HG02943 (cell line): Measurements from ENCODE around the gene SLC4A1.

Source experiments
- ATAC-seq: cut with Tn5 transposase; IDR thresholded peaks from one replicate; pipeline ENCODE4 v1.9.1; 2021; ENCODE audit warnings: mild to moderate bottlenecking, low read depth, moderate library complexity; ENCODE audit not compliant: unreplicated experiment

Gene SLC4A1

GRCh38 chr17:44207743-44208142, 60.2 kb downstream of the SLC4A1 start:
- ATAC-seq: no peak

DNA sequence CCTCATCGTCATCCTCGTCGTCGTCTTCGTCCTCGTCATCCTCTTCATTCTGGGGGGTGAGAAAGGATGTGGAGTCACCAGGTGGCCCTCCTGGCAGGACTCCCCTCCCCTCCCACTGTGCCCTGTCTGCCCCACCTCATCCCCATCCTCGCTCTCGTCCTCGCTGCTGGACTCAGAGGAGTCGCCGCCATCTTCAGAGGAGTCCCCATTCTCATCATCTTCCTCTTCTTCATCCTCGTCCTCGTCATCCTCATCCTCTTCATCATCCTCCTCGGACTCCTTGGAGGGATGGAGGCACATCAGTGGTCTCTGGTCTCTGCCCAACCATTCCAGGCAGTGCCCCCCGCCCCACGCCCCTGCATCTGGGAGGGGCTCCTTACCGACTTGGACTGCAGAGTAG, 60.6 kb downstream of the SLC4A1 start:
- no peak for ATAC-seq

GRCh38 chr17:44206825-44207155, 61.1 kb downstream of the SLC4A1 start:
- ATAC-seq: no peak

DNA sequence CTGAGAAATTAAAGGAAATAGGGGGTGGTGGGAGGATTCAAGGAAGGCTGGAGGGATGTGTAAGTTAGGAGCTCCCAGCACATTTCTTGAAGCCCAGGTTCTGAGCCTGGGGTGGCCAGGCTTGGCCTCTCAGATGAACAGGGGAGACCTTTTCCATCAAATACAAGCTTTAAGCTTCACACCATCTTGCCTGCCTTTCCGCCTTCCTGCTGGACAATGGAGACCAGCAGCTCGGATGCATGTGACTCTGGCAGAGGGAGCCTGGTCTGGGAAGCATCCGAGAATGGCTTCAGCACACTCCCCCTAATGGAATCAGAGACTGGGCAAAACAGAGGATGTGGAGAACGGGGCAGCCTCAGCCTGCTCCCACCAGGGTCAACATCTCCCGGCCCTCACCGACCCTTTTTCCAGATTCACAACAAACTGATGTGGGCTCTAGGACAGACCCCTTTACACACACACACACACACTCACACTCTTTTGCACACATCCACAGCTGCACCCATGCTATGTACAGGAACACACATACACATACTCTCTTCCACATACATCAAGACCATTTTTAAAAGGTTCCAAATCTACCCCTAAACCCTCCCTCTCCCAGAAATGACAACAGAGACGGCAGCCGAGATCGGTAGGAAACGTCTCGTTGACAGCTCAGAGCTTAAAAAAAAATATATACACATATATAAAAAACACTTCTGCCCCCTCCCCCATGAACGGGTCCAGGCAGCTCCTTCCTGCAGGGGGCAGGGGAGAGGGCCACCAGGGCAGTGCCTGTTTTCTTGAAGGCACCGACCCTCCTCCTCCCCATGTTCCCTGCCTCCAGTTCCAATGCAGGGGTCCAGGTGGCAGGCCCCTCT, 61.7 kb downstream of the SLC4A1 start:
- ATAC-seq: no peak

DNA sequence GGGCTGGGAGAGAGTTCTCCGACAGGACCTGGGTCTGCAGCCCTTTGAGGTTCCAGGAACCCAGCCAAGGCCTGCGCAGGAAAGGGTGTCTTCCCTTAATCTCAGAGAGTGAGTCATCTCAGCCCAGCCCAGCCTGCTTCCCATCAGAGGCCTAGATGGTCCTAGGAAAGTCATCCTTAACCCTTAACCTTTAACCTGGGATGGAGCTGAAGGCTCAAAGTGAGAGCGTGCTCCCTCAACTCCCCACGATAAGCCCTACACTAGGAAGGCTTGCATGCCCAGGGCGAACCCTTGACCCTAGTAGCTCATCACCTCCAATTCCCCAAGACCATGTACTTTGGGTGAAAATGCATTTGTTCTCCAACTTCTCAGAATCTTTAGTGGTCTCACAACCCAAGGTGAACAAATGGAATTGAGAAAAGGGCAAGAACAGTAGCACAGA, 63.5 kb downstream of the SLC4A1 start:
- ATAC-seq: no peak

- no peak for ATAC-seq
Measured at GRCh38 chr17:44203731-44204440, 64.0 kb downstream of the SLC4A1 start.

GRCh38 chr17:44202756-44203155, 65.2 kb downstream of the SLC4A1 start:
- no peak for ATAC-seq

GRCh38 chr17:44200478-44201155, 67.3 kb downstream of the SLC4A1 start:
- ATAC-seq: peak; percentile 5

GRCh38 chr17:44199553-44200477, 68.1 kb downstream of the SLC4A1 start, which contains the start of gene ATXN7L3:
TSS of gene ATXN7L3 (minus strand) at chr17:44199884. CDS start at chr17:44198070, 1,814 bp downstream.
- peak; percentile 59 for ATAC-seq

DNA sequence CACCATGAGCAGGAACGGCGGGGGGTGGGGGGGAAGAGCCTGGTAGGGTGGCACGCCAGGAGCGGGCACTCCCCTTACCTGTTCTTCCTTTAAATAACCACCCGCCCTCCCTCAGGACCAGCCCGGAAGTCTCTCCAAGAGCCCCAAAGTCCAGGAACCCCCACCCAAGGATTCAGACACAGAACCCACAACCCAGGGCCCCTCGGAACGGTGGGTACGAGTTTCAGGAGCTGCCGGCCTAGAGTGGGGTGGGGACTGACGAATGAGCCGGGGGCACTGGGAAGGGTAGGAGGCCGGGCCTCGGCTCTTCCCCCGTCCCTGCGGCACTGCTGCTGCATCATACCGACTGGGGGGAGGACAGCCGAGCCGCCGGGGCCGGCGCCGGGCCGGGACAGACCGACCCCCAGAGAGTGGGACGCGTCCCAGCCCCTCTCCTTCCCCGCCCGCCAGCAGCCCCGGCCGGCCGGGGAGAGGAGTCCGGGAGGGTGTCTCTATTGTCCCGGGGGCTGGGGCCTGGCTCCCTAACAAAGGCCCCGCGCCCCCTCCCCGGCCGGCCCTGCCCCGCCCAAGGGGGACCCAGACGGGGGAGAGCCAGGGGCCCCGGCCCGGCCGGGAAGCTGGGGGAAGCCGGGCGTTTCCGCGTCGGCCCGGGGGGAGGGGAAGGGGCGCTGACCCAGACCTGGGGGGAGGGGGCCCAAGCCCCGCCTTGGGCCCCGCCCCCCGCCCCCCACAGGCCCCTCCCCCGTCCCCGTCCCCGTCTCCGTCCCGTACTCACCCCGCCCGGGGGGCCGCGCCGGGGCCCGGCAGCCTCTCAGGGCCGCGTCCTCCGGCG, 69.0 kb downstream of the SLC4A1 start:
- peak; percentile 20 for ATAC-seq
